Vagina (tissue), 2 donors: Measurements from ENCODE around the gene STX10. TPM values are rescaled to one million over a fixed set of nuclear protein-coding genes. Genes with fewer than 3 reads are reported as not detected.

Source experiments
- DNase-seq, 2 donors: peaks; one replicate each; pipeline ENCODE4 v3.0.0-alpha.2; 2017; ENCODE audit errors: extremely low spot score in 2 of 2
- H3K27ac ChIP-seq: fragments of 200-600 bp; sonication (generic); one replicate; pipeline ENCODE4 v1.5.1; 2019
- H3K27me3 ChIP-seq: fragments of 200-600 bp; sonication (generic); one replicate; pipeline ENCODE4 v1.5.1; 2019
- H3K36me3 ChIP-seq, 2 donors: fragments of 200-600 bp; sonication (generic); one replicate each; pipeline ENCODE4 v1.5.1; 2017 to 2019
- H3K4me1 ChIP-seq: fragments of 200-600 bp; sonication (generic); one replicate; pipeline ENCODE4 v1.5.1; 2019
- H3K4me3 ChIP-seq, 2 donors: fragments of 200-600 bp; sonication (generic); 1 replicate in 1 of 2; 2 replicates in 1 of 2; pipeline ENCODE4 v1.5.1; 2016 to 2019
- H3K9me3 ChIP-seq: fragments of 200-600 bp; sonication (generic); one replicate; pipeline ENCODE4 v1.5.1; 2019
- CTCF ChIP-seq, 3 experiments: fragments of 450-650 bp in 2 of 3; fragments of 200-600 bp in 1 of 3; sonication (generic) in 1 of 3; IDR thresholded peaks; one replicate each; pipeline ENCODE4 v1.5.1; 2017 to 2019; ENCODE audit warnings: antibody characterized with exemption in 3 of 3, mild to moderate bottlenecking in 2 of 3, moderate library complexity in 2 of 3
- POLR2A ChIP-seq, 2 donors: fragments of 450-650 bp; IDR thresholded peaks; one replicate each; pipeline ENCODE4 v1.6.1; 2017; ENCODE audit warnings: antibody characterized with exemption in 2 of 2, mild to moderate bottlenecking in 2 of 2, moderate library complexity in 2 of 2
- POLR2AphosphoS5 ChIP-seq, 2 donors: sonication (generic); formaldehyde crosslinking; IDR thresholded peaks; one replicate each; pipeline ENCODE4 v1.9.0; 2017; ENCODE audit warnings: antibody characterized with exemption in 2 of 2, mild to moderate bottlenecking in 2 of 2, low read depth in 1 of 2; ENCODE audit not compliant: insufficient read depth in 1 of 2
- intact Hi-C: fragments of 100-400 bp; cut with DNase I; formaldehyde crosslinking; loops from one replicate; pipeline ENCODE4 v1.15.1; 2023
- total RNA-seq: library from RNA; depleted of rRNA; stranded (reverse); fragments of >200 nt; gene quantifications from one replicate; pipeline ENCODE4 v1.2.3, GENCODE V29; 2016

The STX10 gene
- total RNA-seq, 1 donor from 2014 or later, result 71.5 TPM

- Histone ChIP-seq H3K4me3 (peak overlapping the region; percentile 36 to 39), H3K9me3 (no peaks in the 10 kb centered on the region), H3K36me3 (no peaks in the 10 kb centered on the region), H3K27me3 (no peaks in the 10 kb centered on the region), H3K4me1 (peaks cover 82% of the 10 kb centered on the region), H3K27ac (peak overlapping the region; percentile 90)
- no peak for DNase-seq
- TF ChIP-seq POLR2A (IDR thresholded peaks at IDR 0.05) (no peak), POLR2AphosphoS5 (IDR thresholded peaks at IDR 0.05; ENCODE audit: insufficient read depth in 1 of 2, low read depth in 1 of 2) (no peak), CTCF (IDR thresholded peaks at IDR 0.05) (no peak)
- intact Hi-C loops, result no loop called here
Measured at GRCh38 chr19:13097463-13098258, 52.5 kb downstream of the STX10 start.

GRCh38 chr19:13097033-13097462, 53.1 kb downstream of the STX10 start:
- Histone ChIP-seq H3K4me3 (peak overlapping the region; percentile 36 to 39), H3K27ac (peak overlapping the region; percentile 90), H3K9me3 (no peaks in the 10 kb centered on the region), H3K27me3 (no peaks in the 10 kb centered on the region), H3K4me1 (peaks cover 82% of the 10 kb centered on the region), H3K36me3 (no peaks in the 10 kb centered on the region)
- TF ChIP-seq CTCF (IDR thresholded peaks at IDR 0.05) (no peak), POLR2AphosphoS5 (IDR thresholded peaks at IDR 0.05; ENCODE audit: insufficient read depth in 1 of 2, low read depth in 1 of 2) (no peak), POLR2A (IDR thresholded peaks at IDR 0.05) (no peak)
- intact Hi-C loops, result no loop called here
- no peak for DNase-seq

DNA sequence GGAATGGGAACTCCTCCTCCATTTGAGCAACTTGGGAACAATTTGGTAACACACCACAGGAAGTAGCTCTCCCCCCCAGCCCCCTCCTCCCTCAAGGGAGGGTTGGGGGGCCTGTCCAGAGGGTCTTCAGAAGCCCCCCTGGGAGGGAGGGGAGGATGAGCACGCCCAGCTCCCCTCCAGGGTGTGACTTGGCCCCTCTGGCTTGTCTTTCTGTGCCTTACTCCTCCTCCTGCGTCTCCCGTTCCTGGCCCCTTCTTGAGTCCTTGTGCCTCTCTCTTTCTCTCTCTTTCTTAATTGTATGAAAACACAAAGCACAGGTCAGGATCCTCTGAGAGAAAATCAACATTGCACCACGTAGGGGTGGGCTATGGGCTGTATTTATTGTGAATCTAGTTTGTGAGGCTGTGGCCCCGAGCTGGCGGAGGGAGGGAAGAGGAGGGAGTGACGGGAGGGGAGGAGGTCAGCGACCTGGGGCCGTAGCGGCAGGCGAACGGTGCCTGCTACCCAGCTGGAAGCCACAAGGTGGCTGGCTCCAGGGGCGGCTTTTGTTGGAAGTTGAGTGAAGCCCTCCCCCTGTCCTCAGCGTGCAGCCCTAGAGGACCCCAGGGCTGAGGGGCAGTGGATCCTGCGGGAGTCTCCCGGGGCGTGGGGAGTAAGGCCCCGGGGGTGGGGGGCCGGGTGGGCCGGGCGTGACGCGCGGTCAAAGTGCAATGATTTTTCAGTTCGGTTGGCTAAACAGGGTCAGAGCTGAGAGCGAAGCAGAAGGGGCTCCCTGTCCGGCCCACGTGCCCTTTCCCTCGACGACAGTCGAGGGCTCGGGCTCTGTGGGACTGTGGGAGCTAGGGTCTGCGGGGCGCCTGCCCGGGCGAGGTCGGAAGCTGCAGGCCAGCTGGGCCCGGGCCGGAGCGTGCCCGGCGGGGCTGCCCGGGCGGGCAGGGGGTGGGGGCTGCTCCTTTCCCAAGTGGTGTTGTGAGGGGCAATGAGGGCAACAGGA, 53.9 kb downstream of the STX10 start:
- Histone ChIP-seq H3K27ac (peak overlapping the region; percentile 90), H3K4me3 (peak overlapping the region; percentile 6 to 21), H3K4me1 (peaks cover 82% of the 10 kb centered on the region), H3K9me3 (no peaks in the 10 kb centered on the region), H3K27me3 (no peaks in the 10 kb centered on the region), H3K36me3 (no peaks in the 10 kb centered on the region)
- TF ChIP-seq CTCF (IDR thresholded peaks at IDR 0.05) (no peak), POLR2AphosphoS5 (IDR thresholded peaks at IDR 0.05; ENCODE audit: insufficient read depth in 1 of 2, low read depth in 1 of 2) (peak in 1 of 2 donors; percentile 37)
- no peak for DNase-seq
- intact Hi-C loops, result no loop called here

- TF ChIP-seq POLR2A (IDR thresholded peaks at IDR 0.05) (no peak), CTCF (IDR thresholded peaks at IDR 0.05) (no peak), POLR2AphosphoS5 (IDR thresholded peaks at IDR 0.05; ENCODE audit: insufficient read depth in 1 of 2, low read depth in 1 of 2) (peak in 1 of 2 donors; percentile 6)
- DNase-seq, result no peak
- Histone ChIP-seq H3K9me3 (no peaks in the 10 kb centered on the region), H3K36me3 (no peaks in the 10 kb centered on the region), H3K27ac (peak overlapping the region; percentile 90), H3K27me3 (no peaks in the 10 kb centered on the region), H3K4me1 (peaks cover 82% of the 10 kb centered on the region), H3K4me3 (peak overlapping the region; percentile 6 to 21)
- intact Hi-C loops, result no loop called here
Measured at GRCh38 chr19:13095393-13095784, 54.8 kb downstream of the STX10 start.
